ENCODE measurements around the gene RAB11FIP3. TPM values are rescaled to one million over a fixed set of nuclear protein-coding genes. Genes with fewer than 3 reads are reported as not detected.
"Not testable (repeated sequence)": the region's sequence is repeated elsewhere in the genome, so short reads cannot be mapped to it uniquely, and the experiment has no call there.

Gene RAB11FIP3
- total and polyA plus RNA-seq, 2 donors = 6.8 to 26.7 TPM

DNA sequence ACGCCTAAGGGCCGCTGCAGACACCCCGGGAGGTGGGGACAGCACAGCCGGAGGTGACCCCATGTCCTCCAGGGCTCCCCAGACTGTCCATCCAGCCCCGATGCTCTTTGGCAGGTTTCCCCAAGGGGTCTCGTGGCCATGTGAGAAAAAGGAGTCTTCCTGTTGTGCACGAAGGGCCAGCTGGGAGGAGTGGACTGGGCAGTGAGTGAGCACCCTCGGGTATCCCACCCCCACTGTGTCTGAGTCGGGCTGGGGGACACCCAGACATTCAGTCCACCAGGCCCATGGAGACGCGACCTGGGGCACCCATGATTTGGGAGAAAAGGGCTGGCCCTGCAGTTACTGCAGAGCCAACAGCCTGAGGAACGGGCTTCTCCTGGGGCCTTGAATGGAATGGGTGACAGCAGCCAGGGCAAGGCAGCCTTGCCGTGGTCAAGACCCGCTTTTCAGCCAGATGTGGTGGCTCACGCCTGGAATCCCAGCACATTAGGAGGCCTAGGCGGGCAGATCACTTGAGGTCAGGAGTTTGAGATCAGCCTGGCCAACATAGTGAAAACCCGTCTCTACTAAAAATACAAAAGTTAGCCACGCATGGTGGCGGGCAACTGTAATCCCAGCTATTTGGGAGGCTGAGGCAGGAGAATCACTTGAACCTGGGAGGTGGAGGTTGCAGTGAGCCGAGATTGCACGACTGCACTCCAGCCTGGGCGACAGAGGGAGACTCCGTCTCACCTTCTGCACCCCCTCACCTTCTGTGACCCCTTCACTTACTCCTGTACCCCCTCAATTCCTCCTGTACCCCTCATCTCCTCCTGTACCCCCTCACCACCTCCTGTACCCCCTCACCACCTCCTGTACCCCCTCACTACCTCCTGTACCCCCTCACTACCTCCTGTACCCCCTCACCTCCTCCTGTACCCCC, 78.0 kb downstream of the RAB11FIP3 start:
- no peak for DNase-seq (ENCODE audit: low read depth in 6 of 9, low spot score in 9 of 9)
- H3K27ac ChIP-seq (ENCODE audit: low read depth in 1 of 2, low read length in 1 of 2) = no peak overlapping the region
- H3K4me1 ChIP-seq (ENCODE audit: control insufficient read depth in 2 of 2, insufficient read depth in 2 of 2, low read length in 2 of 2) = no peaks in the 10 kb centered on the region
- H3K4me3 ChIP-seq (ENCODE audit: low read length in 2 of 2) = no peak overlapping the region
- no peaks in the 10 kb centered on the region for H3K27me3 ChIP-seq (ENCODE audit: control insufficient read depth in 2 of 2, insufficient read depth in 1 of 2, low read length in 1 of 2)
- no peaks in the 10 kb centered on the region for H3K9me3 ChIP-seq (ENCODE audit: control insufficient read depth in 2 of 2, insufficient read depth in 1 of 2, low read length in 1 of 2)
- 98% methylated on average over 23 of the region's 23 CpGs for WGBS
- peaks cover 0 to 12% of the 10 kb centered on the region in 2 donors for H3K36me3 ChIP-seq (ENCODE audit: control insufficient read depth in 2 of 2, insufficient read depth in 2 of 2, low read length in 1 of 2)

DNA sequence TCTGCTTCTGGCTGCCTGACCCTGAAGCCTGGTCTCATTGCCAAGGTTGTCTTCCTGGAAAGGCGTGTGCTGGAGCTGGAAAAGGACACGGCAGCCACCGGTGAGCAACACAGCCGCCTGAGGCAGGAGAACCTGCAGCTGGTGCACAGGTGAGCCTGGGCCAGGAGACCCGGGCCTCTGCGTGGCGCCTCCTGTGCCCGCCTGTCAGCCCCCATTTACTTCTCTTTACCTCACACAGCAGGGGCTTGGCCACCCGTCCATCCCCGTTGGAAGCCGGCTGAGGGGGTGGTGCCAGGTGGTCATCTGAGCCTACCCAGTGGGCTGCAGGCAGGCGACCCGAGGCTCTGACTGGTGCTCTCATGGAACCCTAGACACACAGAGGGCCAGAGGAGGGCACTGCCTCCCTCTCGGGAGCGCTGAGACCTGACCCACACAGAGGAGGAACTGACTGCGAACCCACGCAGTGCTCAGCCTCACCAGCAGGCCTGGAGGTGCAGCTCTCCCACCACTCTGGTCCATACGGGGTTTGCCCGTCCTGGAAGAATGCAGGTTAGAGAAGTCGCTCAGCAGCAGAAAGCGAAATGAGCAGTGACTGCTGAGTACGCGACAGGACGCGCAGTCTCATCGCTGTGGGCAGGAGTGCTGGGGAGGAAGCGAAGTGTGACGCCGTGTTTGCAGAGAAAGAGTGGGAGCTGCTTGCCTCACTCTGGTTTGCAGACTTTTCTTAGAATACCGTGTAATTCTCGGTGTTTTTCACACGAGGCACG, 80.2 kb downstream of the RAB11FIP3 start:
- Histone ChIP-seq H3K27me3 (ENCODE audit: control insufficient read depth in 2 of 2, insufficient read depth in 1 of 2, low read length in 1 of 2) (no peaks in the 10 kb centered on the region), H3K4me3 (ENCODE audit: low read length in 2 of 2) (no peak overlapping the region), H3K27ac (ENCODE audit: low read depth in 1 of 2, low read length in 1 of 2) (no peak overlapping the region), H3K9me3 (ENCODE audit: control insufficient read depth in 2 of 2, insufficient read depth in 1 of 2, low read length in 1 of 2) (no peaks in the 10 kb centered on the region), H3K4me1 (ENCODE audit: control insufficient read depth in 2 of 2, insufficient read depth in 2 of 2, low read length in 2 of 2) (no peaks in the 10 kb centered on the region), H3K36me3 (ENCODE audit: control insufficient read depth in 2 of 2, insufficient read depth in 2 of 2, low read length in 1 of 2) (peaks cover 2 to 10% of the 10 kb centered on the region in 2 donors)
- no peak for DNase-seq (ENCODE audit: low read depth in 6 of 9, low spot score in 9 of 9)
- 95% methylated on average over 33 of the region's 33 CpGs for WGBS

DNA sequence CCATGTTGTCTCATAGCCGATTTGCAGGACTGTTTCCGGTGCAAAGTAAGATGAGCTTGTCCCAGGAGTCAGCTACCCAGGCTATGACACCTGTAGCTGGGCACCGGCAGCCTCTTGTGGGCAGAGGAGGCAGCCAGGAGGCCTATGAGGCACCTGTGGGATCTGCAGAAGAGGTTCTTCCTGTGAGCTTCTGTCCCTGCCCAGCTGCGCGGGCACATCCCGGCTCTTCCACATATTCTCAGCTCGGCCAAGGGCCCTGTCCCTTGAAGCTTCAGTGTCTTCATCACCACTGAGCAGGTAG, 80.7 kb downstream of the RAB11FIP3 start:
- peaks cover 2 to 10% of the 10 kb centered on the region in 2 donors for H3K36me3 ChIP-seq (ENCODE audit: control insufficient read depth in 2 of 2, insufficient read depth in 2 of 2, low read length in 1 of 2)
- H3K4me1 ChIP-seq (ENCODE audit: control insufficient read depth in 2 of 2, insufficient read depth in 2 of 2, low read length in 2 of 2) = no peaks in the 10 kb centered on the region
- H3K27me3 ChIP-seq (ENCODE audit: control insufficient read depth in 2 of 2, insufficient read depth in 1 of 2, low read length in 1 of 2) = no peaks in the 10 kb centered on the region
- DNase-seq (ENCODE audit: low read depth in 6 of 9, low spot score in 9 of 9) = no peak
- WGBS = 96% methylated on average over 7 of the region's 7 CpGs
- H3K27ac ChIP-seq (ENCODE audit: low read depth in 1 of 2, low read length in 1 of 2) = no peak overlapping the region
- no peak overlapping the region for H3K4me3 ChIP-seq (ENCODE audit: low read length in 2 of 2)
- no peaks in the 10 kb centered on the region for H3K9me3 ChIP-seq (ENCODE audit: control insufficient read depth in 2 of 2, insufficient read depth in 1 of 2, low read length in 1 of 2)

DNA sequence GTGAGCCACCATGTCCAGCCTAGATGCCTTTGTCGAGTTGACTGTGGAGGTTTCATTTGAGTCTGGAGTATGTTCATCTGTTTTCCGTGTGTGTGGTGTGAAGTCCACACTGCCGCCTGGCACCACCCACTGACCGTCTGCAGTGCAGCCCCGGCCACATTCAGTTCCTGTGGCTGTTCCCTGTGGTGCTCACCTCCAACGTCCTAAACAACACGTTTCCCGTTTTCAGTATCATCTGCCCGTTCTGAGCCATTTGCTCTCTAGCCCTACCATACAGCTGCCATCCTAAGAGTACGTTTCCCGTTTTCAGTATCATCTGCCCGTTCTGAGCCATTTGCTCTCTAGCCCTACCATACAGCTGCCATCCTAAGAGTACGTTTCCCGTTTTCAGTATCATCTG, 82.1 kb downstream of the RAB11FIP3 start:
- not testable (repeated sequence) for H3K36me3 ChIP-seq (ENCODE audit: control insufficient read depth in 2 of 2, insufficient read depth in 2 of 2, low read length in 1 of 2); H3K4me1 ChIP-seq (ENCODE audit: control insufficient read depth in 2 of 2, insufficient read depth in 2 of 2, low read length in 2 of 2); H3K9me3 ChIP-seq (ENCODE audit: control insufficient read depth in 2 of 2, insufficient read depth in 1 of 2, low read length in 1 of 2); H3K27ac ChIP-seq (ENCODE audit: low read depth in 1 of 2, low read length in 1 of 2); H3K27me3 ChIP-seq (ENCODE audit: control insufficient read depth in 2 of 2, insufficient read depth in 1 of 2, low read length in 1 of 2); H3K4me3 ChIP-seq (ENCODE audit: low read length in 2 of 2); DNase-seq (ENCODE audit: low read depth in 6 of 9, low spot score in 9 of 9)
- WGBS = 97% methylated on average over 14 of the region's 14 CpGs

DNA sequence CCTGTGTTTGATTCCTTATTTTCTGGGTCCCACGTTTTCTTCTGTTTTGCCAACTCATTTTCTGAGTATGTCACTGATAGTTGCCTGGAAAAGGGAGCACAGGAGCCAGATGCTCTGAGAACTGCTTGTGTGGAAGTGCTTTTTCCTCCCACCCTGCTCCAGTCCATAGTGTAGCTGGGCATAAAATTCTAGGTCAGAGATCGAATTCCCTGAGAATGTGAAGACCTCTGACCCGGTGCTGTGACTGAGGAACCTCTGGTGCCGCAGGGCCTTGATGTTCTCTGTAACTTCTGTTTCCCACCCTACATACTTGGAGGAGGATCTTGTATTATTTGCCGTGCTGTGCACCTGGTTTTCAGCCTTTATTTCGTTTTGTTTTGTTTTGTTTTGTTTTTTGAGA, 82.5 kb downstream of the RAB11FIP3 start:
- Histone ChIP-seq H3K4me1 (ENCODE audit: control insufficient read depth in 2 of 2, insufficient read depth in 2 of 2, low read length in 2 of 2) (no peaks in the 10 kb centered on the region), H3K27ac (ENCODE audit: low read depth in 1 of 2, low read length in 1 of 2) (no peak overlapping the region), H3K36me3 (ENCODE audit: control insufficient read depth in 2 of 2, insufficient read depth in 2 of 2, low read length in 1 of 2) (peaks cover 2 to 10% of the 10 kb centered on the region in 2 donors), H3K27me3 (ENCODE audit: control insufficient read depth in 2 of 2, insufficient read depth in 1 of 2, low read length in 1 of 2) (no peaks in the 10 kb centered on the region), H3K9me3 (ENCODE audit: control insufficient read depth in 2 of 2, insufficient read depth in 1 of 2, low read length in 1 of 2) (no peaks in the 10 kb centered on the region), H3K4me3 (ENCODE audit: low read length in 2 of 2) (no peak overlapping the region)
- WGBS = 96% methylated on average over 6 of the region's 6 CpGs
- DNase-seq (ENCODE audit: low read depth in 6 of 9, low spot score in 9 of 9) = no peak

DNA sequence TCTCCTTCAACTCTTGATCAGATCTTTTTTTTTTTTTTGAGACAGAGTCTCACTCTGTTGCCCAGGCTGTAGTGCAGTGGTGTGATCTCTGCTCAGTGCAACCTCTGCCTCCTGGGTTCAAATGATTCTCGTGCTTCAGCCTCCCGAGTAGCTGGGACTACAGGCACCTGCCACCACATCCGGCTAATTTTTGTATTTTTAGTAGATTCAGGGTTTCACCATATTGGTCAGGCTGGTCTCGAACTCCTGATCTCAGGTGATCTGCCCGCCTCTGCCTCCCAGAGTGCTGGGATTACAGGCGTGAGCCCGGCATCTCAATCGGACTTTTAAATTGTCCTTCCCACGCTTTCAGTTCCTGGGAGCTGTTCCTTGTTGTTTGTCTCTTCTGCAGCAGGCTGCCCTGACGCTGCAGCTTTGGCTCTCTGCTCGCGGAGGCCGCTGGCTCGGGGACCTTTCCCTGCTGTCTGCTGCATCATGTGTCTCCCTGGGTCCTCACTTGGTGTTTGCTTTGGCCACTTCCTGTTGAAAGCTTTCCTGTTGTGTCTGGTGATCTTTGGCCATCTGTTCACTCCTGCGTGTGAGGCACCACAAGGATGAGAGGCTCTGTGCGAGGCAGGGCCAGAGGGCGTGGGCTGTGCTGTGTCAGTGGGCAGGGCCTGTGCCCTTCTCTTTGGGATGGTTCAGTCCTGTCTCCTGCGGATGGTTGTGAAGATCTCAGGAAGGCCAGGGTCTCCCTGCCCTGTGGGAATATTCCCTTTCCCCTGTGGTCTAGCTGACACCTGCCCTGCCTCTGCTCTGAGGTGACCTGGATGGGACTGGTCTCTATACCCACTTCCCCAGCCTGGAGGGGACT, 83.7 kb downstream of the RAB11FIP3 start:
- Histone ChIP-seq H3K4me1 (ENCODE audit: control insufficient read depth in 2 of 2, insufficient read depth in 2 of 2, low read length in 2 of 2) (no peaks in the 10 kb centered on the region), H3K4me3 (ENCODE audit: low read length in 2 of 2) (no peak overlapping the region), H3K36me3 (ENCODE audit: control insufficient read depth in 2 of 2, insufficient read depth in 2 of 2, low read length in 1 of 2) (peaks cover 2 to 10% of the 10 kb centered on the region in 2 donors), H3K9me3 (ENCODE audit: control insufficient read depth in 2 of 2, insufficient read depth in 1 of 2, low read length in 1 of 2) (no peaks in the 10 kb centered on the region), H3K27me3 (ENCODE audit: control insufficient read depth in 2 of 2, insufficient read depth in 1 of 2, low read length in 1 of 2) (no peaks in the 10 kb centered on the region), H3K27ac (ENCODE audit: low read depth in 1 of 2, low read length in 1 of 2) (no peak overlapping the region)
- WGBS = 96% methylated on average over 18 of the region's 18 CpGs
- DNase-seq (ENCODE audit: low read depth in 6 of 9, low spot score in 9 of 9) = no peak

DNA sequence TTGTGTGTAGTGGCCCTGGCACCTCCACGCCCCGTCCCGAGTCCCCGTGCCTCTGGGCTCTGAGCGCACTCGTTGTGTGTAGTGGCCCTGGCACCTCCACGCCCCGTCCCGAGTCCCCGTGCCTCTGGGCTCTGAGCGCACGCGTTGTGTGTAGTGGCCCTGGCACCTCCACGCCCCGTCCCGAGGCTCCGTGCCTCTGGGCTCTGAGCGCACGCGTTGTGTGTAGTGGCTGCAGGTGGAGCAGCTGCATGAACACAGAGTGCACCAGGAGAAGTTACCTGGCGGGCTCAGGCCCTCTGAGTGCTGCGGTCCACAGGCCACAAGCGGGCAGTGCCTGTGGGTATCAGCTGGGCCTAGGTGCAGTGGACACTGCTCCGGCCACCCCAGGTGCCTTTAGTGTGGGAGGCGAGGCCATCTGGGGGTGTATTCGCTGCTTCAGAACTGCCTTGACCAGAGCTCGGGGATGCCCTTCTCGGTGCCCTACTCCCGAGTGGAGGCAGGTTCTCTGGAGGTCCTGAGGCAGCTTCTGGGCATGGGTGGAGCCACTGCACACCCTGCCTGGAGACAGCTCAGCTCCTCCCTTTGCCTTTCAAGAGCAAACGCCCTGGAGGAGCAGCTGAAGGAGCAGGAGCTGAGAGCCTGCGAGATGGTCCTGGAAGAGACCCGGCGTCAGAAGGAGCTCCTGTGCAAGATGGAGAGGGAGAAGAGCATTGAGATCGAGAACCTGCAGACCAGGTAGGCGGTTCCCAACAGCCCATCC, 84.8 kb downstream of the RAB11FIP3 start:
- DNase-seq (ENCODE audit: low read depth in 6 of 9, low spot score in 9 of 9) = no peak
- Histone ChIP-seq H3K27me3 (ENCODE audit: control insufficient read depth in 2 of 2, insufficient read depth in 1 of 2, low read length in 1 of 2) (no peaks in the 10 kb centered on the region), H3K36me3 (ENCODE audit: control insufficient read depth in 2 of 2, insufficient read depth in 2 of 2, low read length in 1 of 2) (peaks cover 2 to 17% of the 10 kb centered on the region in 2 donors), H3K9me3 (ENCODE audit: control insufficient read depth in 2 of 2, insufficient read depth in 1 of 2, low read length in 1 of 2) (no peaks in the 10 kb centered on the region), H3K4me3 (ENCODE audit: low read length in 2 of 2) (no peak overlapping the region), H3K4me1 (ENCODE audit: control insufficient read depth in 2 of 2, insufficient read depth in 2 of 2, low read length in 2 of 2) (no peaks in the 10 kb centered on the region), H3K27ac (ENCODE audit: low read depth in 1 of 2, low read length in 1 of 2) (no peak overlapping the region)
- 97% methylated on average over 35 of the region's 35 CpGs for whole genome bisulfite sequencing

DNA sequence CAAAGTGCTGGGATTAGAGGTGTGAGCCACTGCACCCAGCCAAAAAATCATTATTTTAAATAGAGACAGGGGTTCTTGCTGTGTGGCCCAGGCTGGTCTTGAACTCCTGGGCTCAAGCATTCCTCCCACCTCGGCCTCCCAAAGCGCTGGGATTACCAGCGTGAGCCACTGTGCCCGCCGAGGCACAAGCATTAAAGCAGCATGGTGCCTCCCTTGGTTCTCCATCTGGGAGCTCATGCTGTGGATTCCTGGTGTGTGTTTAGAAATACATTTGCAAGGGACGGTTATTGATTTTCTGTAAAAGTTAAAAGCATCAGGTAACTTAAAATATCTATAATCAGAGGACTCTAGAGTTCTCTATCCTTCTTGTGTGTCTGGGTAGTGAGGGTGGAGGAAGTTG, 87.4 kb downstream of the RAB11FIP3 start:
- DNase-seq (ENCODE audit: low read depth in 6 of 9, low spot score in 9 of 9) = no peak
- no peak overlapping the region for H3K27ac ChIP-seq (ENCODE audit: low read depth in 1 of 2, low read length in 1 of 2)
- H3K36me3 ChIP-seq (ENCODE audit: control insufficient read depth in 2 of 2, insufficient read depth in 2 of 2, low read length in 1 of 2) = peaks cover 2 to 24% of the 10 kb centered on the region in 2 donors
- H3K4me3 ChIP-seq (ENCODE audit: low read length in 2 of 2) = no peak overlapping the region
- no peaks in the 10 kb centered on the region for H3K4me1 ChIP-seq (ENCODE audit: control insufficient read depth in 2 of 2, insufficient read depth in 2 of 2, low read length in 2 of 2)
- H3K27me3 ChIP-seq (ENCODE audit: control insufficient read depth in 2 of 2, insufficient read depth in 1 of 2, low read length in 1 of 2) = no peaks in the 10 kb centered on the region
- H3K9me3 ChIP-seq (ENCODE audit: control insufficient read depth in 2 of 2, insufficient read depth in 1 of 2, low read length in 1 of 2) = no peaks in the 10 kb centered on the region
- WGBS = over 99% methylated on average over 6 of the region's 6 CpGs

All from thymus (tissue), 11 donors.